ENCODE measurements around the gene PPP2R5B.

The PPP2R5B gene

DNA sequence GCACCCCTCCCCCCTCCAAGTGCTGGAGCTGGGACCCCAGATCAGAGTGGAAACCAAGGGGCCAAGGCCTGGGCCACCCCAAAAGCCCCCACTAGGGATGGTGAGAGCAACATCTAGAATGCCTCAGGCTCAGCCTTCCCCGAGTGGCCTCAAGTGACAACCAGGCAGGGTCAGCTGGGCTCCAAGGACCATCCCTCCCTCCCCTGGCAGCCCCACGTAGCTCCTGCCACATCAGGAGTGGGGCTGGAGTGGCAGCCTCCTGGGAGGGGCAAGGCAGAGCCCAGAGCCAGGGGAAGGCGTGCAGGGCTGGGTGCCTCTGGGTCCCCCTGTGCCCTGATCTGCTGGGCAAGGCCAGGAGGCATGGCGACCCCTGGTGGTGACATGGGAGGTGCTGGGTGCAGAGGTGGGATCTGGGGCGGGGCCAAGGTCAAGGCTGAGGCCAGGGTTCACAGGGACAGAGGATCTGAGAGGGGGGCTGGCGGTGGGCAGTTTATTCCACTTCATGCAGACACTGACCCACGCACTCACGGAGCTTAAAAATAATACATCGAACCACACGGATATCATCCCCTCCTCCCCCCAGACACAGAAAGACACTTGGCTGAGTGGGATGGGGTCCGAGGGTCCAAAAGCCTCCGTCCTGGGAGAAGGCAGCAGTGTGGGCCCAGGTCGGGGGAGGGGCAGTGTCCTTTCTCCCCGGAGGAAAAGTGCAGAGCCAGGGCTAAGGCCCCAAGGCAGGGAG, 30.2 kb upstream of the PPP2R5B start:
- no peak overlapping the region for H4K91ac ChIP-seq (ENCODE audit: low read depth, low read length)
- no peak overlapping the region for H3K4me2 ChIP-seq (ENCODE audit: low read length)
- H3K4me1 ChIP-seq (ENCODE audit: control insufficient read depth in 1 of 2, insufficient read depth in 2 of 2, low read length in 2 of 2), result peaks cover 0 to under 1% of the 10 kb centered on the region in 2 experiments
- peak; percentile 62 to 91 for DNase-seq
- H3K79me1 ChIP-seq (ENCODE audit: low read length), result no peaks in the 10 kb centered on the region
- H2BK120ac ChIP-seq (ENCODE audit: insufficient read depth, low read length, poor library complexity), result no peak overlapping the region
- H3K4me3 ChIP-seq (ENCODE audit: low read depth, low read length), result no peak overlapping the region
- no peak overlapping the region for H4K12ac ChIP-seq (ENCODE audit: low read depth, low read length)
- no peaks in the 10 kb centered on the region for H3K79me2 ChIP-seq (ENCODE audit: control insufficient read depth, insufficient read depth, low read length, poor library complexity)
- WGBS (ENCODE audit: extremely low coverage, insufficient coverage, insufficient read length), result no CpG with 5 or more reads among the region's 14 CpGs
- H3K27ac ChIP-seq (ENCODE audit: low read depth, low read length), result no peak overlapping the region
- H2BK12ac ChIP-seq (ENCODE audit: low read length), result no peak overlapping the region
- peaks cover 42 to 45% of the 10 kb centered on the region in 2 experiments for H3K36me3 ChIP-seq (ENCODE audit: control insufficient read depth in 1 of 2, insufficient read depth in 2 of 2, low read length in 2 of 2)
- H3K9me3 ChIP-seq (ENCODE audit: insufficient read depth, low read depth, low read length), result no peaks in the 10 kb centered on the region
- no peak overlapping the region for H3K4ac ChIP-seq (ENCODE audit: low read depth, low read length)
- no peak overlapping the region for H3K23ac ChIP-seq (ENCODE audit: low read length)
- H3K27me3 ChIP-seq (ENCODE audit: insufficient read depth, low read length), result no peaks in the 10 kb centered on the region
- no peak overlapping the region for H3K18ac ChIP-seq (ENCODE audit: low read length)
- H2BK5ac ChIP-seq (ENCODE audit: low read depth, low read length, poor library complexity), result no peak overlapping the region
- no peak overlapping the region for H3K9ac ChIP-seq (ENCODE audit: low read length)
- H2AFZ ChIP-seq (ENCODE audit: insufficient read depth, low read length, poor library complexity), result no peak overlapping the region
- no peak overlapping the region for H4K8ac ChIP-seq (ENCODE audit: low read depth, low read length)
- H2AK5ac ChIP-seq (ENCODE audit: low read length), result peak overlapping the region; percentile 44
- H3K14ac ChIP-seq (ENCODE audit: low read length), result no peak overlapping the region

DNA sequence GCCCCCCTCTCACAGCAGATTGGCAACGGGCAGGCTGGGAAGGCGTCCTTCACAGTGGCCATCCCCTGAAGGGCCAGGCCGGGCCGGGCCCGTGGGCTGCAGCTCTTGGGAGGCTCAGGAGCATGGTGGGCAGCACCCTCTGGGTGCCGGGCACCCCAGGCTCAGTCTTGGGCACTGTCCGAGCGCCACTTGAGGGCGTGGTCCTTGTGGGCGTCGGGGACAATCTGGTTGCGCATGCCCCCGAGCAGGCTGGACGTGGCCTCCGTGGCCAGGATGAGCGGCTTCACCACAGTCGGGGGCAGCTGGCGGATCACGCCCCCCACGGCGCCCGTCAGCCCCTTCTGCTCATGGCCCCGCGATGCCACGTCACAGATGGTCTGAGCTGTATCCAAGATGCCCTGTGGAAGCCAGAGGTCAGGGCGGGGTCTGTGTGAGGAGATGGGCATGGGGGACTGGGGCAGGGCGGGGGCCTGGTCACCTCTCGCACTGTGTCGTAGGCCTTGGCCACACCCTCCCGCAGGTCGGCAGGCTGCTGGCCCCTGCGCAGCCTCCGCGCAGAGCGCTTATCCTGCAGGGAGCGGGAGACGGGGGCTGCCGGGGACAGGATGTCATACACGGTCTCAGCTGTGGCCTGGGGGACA, 29.6 kb upstream of the PPP2R5B start:
- H3K4me2 ChIP-seq (ENCODE audit: low read length), result no peak overlapping the region
- H4K8ac ChIP-seq (ENCODE audit: low read depth, low read length), result no peak overlapping the region
- no peak overlapping the region for H3K14ac ChIP-seq (ENCODE audit: low read length)
- no peak overlapping the region for H3K4ac ChIP-seq (ENCODE audit: low read depth, low read length)
- H3K79me1 ChIP-seq (ENCODE audit: low read length), result no peaks in the 10 kb centered on the region
- no CpG with 5 or more reads among the region's 39 CpGs for WGBS (ENCODE audit: extremely low coverage, insufficient coverage, insufficient read length)
- no peak overlapping the region for H3K27ac ChIP-seq (ENCODE audit: low read depth, low read length)
- H3K4me1 ChIP-seq (ENCODE audit: control insufficient read depth in 1 of 2, insufficient read depth in 2 of 2, low read length in 2 of 2), result no peaks in the 10 kb centered on the region
- no peak overlapping the region for H3K18ac ChIP-seq (ENCODE audit: low read length)
- H2BK120ac ChIP-seq (ENCODE audit: insufficient read depth, low read length, poor library complexity), result no peak overlapping the region
- no peak overlapping the region for H2BK5ac ChIP-seq (ENCODE audit: low read depth, low read length, poor library complexity)
- no peaks in the 10 kb centered on the region for H3K9me3 ChIP-seq (ENCODE audit: insufficient read depth, low read depth, low read length)
- H2AFZ ChIP-seq (ENCODE audit: insufficient read depth, low read length, poor library complexity), result no peak overlapping the region
- no peak overlapping the region for H3K9ac ChIP-seq (ENCODE audit: low read length)
- DNase-seq, result no peak
- H2AK5ac ChIP-seq (ENCODE audit: low read length), result no peak overlapping the region
- no peak overlapping the region for H2BK12ac ChIP-seq (ENCODE audit: low read length)
- H3K79me2 ChIP-seq (ENCODE audit: control insufficient read depth, insufficient read depth, low read length, poor library complexity), result no peaks in the 10 kb centered on the region
- H3K36me3 ChIP-seq (ENCODE audit: control insufficient read depth in 1 of 2, insufficient read depth in 2 of 2, low read length in 2 of 2), result peaks cover 46 to 50% of the 10 kb centered on the region in 2 experiments
- no peaks in the 10 kb centered on the region for H3K27me3 ChIP-seq (ENCODE audit: insufficient read depth, low read length)
- no peak overlapping the region for H4K12ac ChIP-seq (ENCODE audit: low read depth, low read length)
- H3K23ac ChIP-seq (ENCODE audit: low read length), result no peak overlapping the region
- H3K4me3 ChIP-seq (ENCODE audit: low read depth, low read length), result no peak overlapping the region
- no peak overlapping the region for H4K91ac ChIP-seq (ENCODE audit: low read depth, low read length)

DNA sequence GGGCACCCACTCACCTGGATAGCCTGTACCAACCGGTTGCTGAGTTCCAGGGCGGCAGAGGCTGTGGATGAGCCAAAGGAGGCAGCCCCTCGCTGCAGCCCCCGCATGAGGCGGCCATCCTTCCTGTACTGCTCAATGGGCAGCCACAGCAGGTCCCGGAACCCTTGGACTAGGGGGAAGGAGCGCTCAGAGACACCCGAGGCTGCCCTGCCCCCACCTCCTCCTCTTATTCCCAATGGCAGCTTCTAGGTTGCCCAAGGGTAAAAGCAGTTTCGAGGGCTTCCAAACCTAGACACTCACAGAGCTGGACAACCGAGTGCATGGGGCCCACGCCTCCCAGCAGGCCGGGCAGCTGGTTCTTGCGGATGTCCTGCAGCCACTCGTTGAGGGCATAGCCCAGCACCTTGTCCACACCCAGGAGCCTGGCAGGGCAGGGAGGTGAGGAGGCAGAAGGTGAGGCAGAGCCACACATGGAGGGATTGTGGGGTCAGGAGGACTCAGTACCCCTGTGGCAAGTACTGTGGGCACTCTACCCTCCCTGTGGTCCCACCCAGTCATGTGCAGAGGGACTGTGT, 28.0 kb upstream of the PPP2R5B start:
- H2BK5ac ChIP-seq (ENCODE audit: low read depth, low read length, poor library complexity), result no peak overlapping the region
- no peak overlapping the region for H2BK12ac ChIP-seq (ENCODE audit: low read length)
- no peak for DNase-seq
- no peak overlapping the region for H3K27ac ChIP-seq (ENCODE audit: low read depth, low read length)
- no CpG with 5 or more reads among the region's 14 CpGs for WGBS (ENCODE audit: extremely low coverage, insufficient coverage, insufficient read length)
- no peak overlapping the region for H2AK5ac ChIP-seq (ENCODE audit: low read length)
- H3K4me2 ChIP-seq (ENCODE audit: low read length), result no peak overlapping the region
- no peaks in the 10 kb centered on the region for H3K79me1 ChIP-seq (ENCODE audit: low read length)
- peaks cover 3% of the 10 kb centered on the region for H3K9me3 ChIP-seq (ENCODE audit: insufficient read depth, low read depth, low read length)
- no peak overlapping the region for H3K4ac ChIP-seq (ENCODE audit: low read depth, low read length)
- H3K23ac ChIP-seq (ENCODE audit: low read length), result no peak overlapping the region
- H3K27me3 ChIP-seq (ENCODE audit: insufficient read depth, low read length), result no peaks in the 10 kb centered on the region
- no peak overlapping the region for H4K12ac ChIP-seq (ENCODE audit: low read depth, low read length)
- no peak overlapping the region for H2AFZ ChIP-seq (ENCODE audit: insufficient read depth, low read length, poor library complexity)
- peaks cover 61 to 64% of the 10 kb centered on the region in 2 experiments for H3K36me3 ChIP-seq (ENCODE audit: control insufficient read depth in 1 of 2, insufficient read depth in 2 of 2, low read length in 2 of 2)
- H3K14ac ChIP-seq (ENCODE audit: low read length), result no peak overlapping the region
- no peak overlapping the region for H2BK120ac ChIP-seq (ENCODE audit: insufficient read depth, low read length, poor library complexity)
- no peak overlapping the region for H3K9ac ChIP-seq (ENCODE audit: low read length)
- H3K4me3 ChIP-seq (ENCODE audit: low read depth, low read length), result no peak overlapping the region
- no peaks in the 10 kb centered on the region for H3K79me2 ChIP-seq (ENCODE audit: control insufficient read depth, insufficient read depth, low read length, poor library complexity)
- H4K8ac ChIP-seq (ENCODE audit: low read depth, low read length), result no peak overlapping the region
- no peaks in the 10 kb centered on the region for H3K4me1 ChIP-seq (ENCODE audit: control insufficient read depth in 1 of 2, insufficient read depth in 2 of 2, low read length in 2 of 2)
- H4K91ac ChIP-seq (ENCODE audit: low read depth, low read length), result no peak overlapping the region
- no peak overlapping the region for H3K18ac ChIP-seq (ENCODE audit: low read length)

DNA sequence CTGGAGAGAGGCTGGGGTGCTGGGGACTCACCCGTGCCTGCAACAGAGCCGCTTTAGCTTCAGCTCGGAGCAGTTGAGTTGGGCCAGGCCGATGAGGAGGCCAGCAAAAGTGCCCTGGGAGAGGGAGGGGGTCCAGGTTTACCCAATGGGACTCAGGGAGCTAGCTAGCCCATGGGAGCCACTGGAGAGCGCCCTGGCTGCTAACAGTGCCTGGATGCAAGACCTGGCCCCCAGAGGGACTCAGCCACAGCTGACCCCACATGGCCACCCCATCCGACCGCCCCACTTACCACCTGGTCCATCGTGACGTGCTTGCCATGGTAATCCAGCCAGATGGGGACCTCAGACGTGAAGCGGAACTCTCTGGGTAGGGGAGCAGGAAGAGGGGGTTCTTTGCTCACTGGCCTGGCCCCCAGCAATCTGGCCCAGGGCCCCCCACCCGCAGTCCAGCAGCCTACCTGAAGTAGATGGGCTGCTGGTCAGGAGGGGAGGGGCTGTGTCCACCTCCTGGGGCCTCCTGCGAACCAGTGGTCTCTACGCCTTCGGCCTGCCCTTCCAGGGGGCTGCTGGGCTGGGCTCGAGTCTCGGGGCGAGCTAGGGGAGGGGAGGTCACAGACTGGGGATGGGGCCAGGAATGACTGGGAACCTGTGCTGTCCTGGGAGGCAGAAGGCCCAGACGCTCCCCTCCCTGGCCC, 27.0 kb upstream of the PPP2R5B start:
- no peak overlapping the region for H2BK120ac ChIP-seq (ENCODE audit: insufficient read depth, low read length, poor library complexity)
- no peak overlapping the region for H4K91ac ChIP-seq (ENCODE audit: low read depth, low read length)
- H4K12ac ChIP-seq (ENCODE audit: low read depth, low read length), result no peak overlapping the region
- H3K9me3 ChIP-seq (ENCODE audit: insufficient read depth, low read depth, low read length), result peaks cover 3% of the 10 kb centered on the region
- no peak overlapping the region for H3K18ac ChIP-seq (ENCODE audit: low read length)
- no peak overlapping the region for H3K23ac ChIP-seq (ENCODE audit: low read length)
- H3K4me1 ChIP-seq (ENCODE audit: control insufficient read depth in 1 of 2, insufficient read depth in 2 of 2, low read length in 2 of 2), result no peaks in the 10 kb centered on the region
- H2BK12ac ChIP-seq (ENCODE audit: low read length), result no peak overlapping the region
- H3K36me3 ChIP-seq (ENCODE audit: control insufficient read depth in 1 of 2, insufficient read depth in 2 of 2, low read length in 2 of 2), result peaks cover 70 to 73% of the 10 kb centered on the region in 2 experiments
- H3K79me2 ChIP-seq (ENCODE audit: control insufficient read depth, insufficient read depth, low read length, poor library complexity), result no peaks in the 10 kb centered on the region
- no peaks in the 10 kb centered on the region for H3K79me1 ChIP-seq (ENCODE audit: low read length)
- H3K9ac ChIP-seq (ENCODE audit: low read length), result no peak overlapping the region
- no peak overlapping the region for H3K4me2 ChIP-seq (ENCODE audit: low read length)
- H3K4me3 ChIP-seq (ENCODE audit: low read depth, low read length), result no peak overlapping the region
- no peak overlapping the region for H4K8ac ChIP-seq (ENCODE audit: low read depth, low read length)
- no peak for DNase-seq
- no peak overlapping the region for H2BK5ac ChIP-seq (ENCODE audit: low read depth, low read length, poor library complexity)
- H2AFZ ChIP-seq (ENCODE audit: insufficient read depth, low read length, poor library complexity), result no peak overlapping the region
- no CpG with 5 or more reads among the region's 19 CpGs for WGBS (ENCODE audit: extremely low coverage, insufficient coverage, insufficient read length)
- no peaks in the 10 kb centered on the region for H3K27me3 ChIP-seq (ENCODE audit: insufficient read depth, low read length)
- no peak overlapping the region for H2AK5ac ChIP-seq (ENCODE audit: low read length)
- no peak overlapping the region for H3K14ac ChIP-seq (ENCODE audit: low read length)
- no peak overlapping the region for H3K27ac ChIP-seq (ENCODE audit: low read depth, low read length)
- H3K4ac ChIP-seq (ENCODE audit: low read depth, low read length), result no peak overlapping the region

Data from trophoblast cell (in vitro differentiated cells and primary cell).